GM23248 (cell line): ENCODE measurements around the gene GSE1. TPM values are rescaled to one million over a fixed set of nuclear protein-coding genes. Genes with fewer than 3 reads are reported as not detected.

Experiments
- DNase-seq: peaks from one replicate; pipeline ENCODE4 v3.0.0-alpha.2; 2015
- H2AFZ ChIP-seq: fragments of 200-600 bp; sonication (generic); 2 replicates; pipeline ENCODE4 v1.6.1; 2016; ENCODE audit warnings: antibody characterized with exemption
- H3F3A ChIP-seq: fragments of 200-600 bp; sonication (generic); 2 replicates; pipeline ENCODE4 v1.6.1; 2016; ENCODE audit warnings: mild to moderate bottlenecking, antibody characterized with exemption, mixed run types; ENCODE audit not compliant: insufficient read depth
- H3K27ac ChIP-seq: fragments of 200-600 bp; sonication (generic); 2 replicates; pipeline ENCODE4 v1.5.1; 2016; ENCODE audit warnings: mild to moderate bottlenecking
- H3K27me3 ChIP-seq: fragments of 200-600 bp; sonication (generic); replicated peaks from 2 replicates; pipeline ENCODE4 v1.6.1; 2016; ENCODE audit warnings: mild to moderate bottlenecking; ENCODE audit not compliant: insufficient read depth
- H3K36me3 ChIP-seq: fragments of 200-600 bp; sonication (generic); 2 replicates; pipeline ENCODE4 v1.6.1; 2016; ENCODE audit warnings: low read depth, mild to moderate bottlenecking
- H3K4me1 ChIP-seq: fragments of 200-600 bp; sonication (generic); 2 replicates; pipeline ENCODE4 v1.6.1; 2016; ENCODE audit warnings: mild to moderate bottlenecking; ENCODE audit not compliant: insufficient read depth
- H3K4me2 ChIP-seq: fragments of 200-600 bp; sonication (generic); one replicate; pipeline ENCODE4 v1.6.1; 2016; ENCODE audit warnings: mild to moderate bottlenecking; ENCODE audit not compliant: unreplicated experiment
- H3K4me3 ChIP-seq: fragments of 200-600 bp; sonication (generic); 2 replicates; pipeline ENCODE4 v1.5.1; 2016; ENCODE audit warnings: mild to moderate bottlenecking
- H3K79me2 ChIP-seq: fragments of 200-600 bp; sonication (generic); 2 replicates; pipeline ENCODE4 v1.6.1; 2016; ENCODE audit warnings: mild to moderate bottlenecking; ENCODE audit not compliant: insufficient read depth
- H3K9ac ChIP-seq: fragments of 200-600 bp; sonication (generic); 2 replicates; pipeline ENCODE4 v1.6.1; 2016; ENCODE audit warnings: mild to moderate bottlenecking
- H3K9me2 ChIP-seq: fragments of 200-600 bp; sonication (generic); 2 replicates; pipeline ENCODE4 v1.6.1; 2016; ENCODE audit warnings: mixed run types, mild to moderate bottlenecking, moderate library complexity; ENCODE audit not compliant: insufficient read depth
- H3K9me3 ChIP-seq: fragments of 200-600 bp; sonication (generic); one replicate; pipeline ENCODE4 v1.6.1; 2017; ENCODE audit warnings: low read depth
- H4K20me1 ChIP-seq: fragments of 200-600 bp; sonication (generic); 2 replicates; pipeline ENCODE4 v1.6.0; 2016; ENCODE audit not compliant: insufficient read depth
- EZH2 ChIP-seq: fragments of 200-600 bp; sonication (generic); IDR thresholded peaks from 2 replicates; pipeline ENCODE4 v1.6.1; 2018; ENCODE audit warnings: antibody characterized with exemption, mild to moderate bottlenecking; ENCODE audit not compliant: insufficient read depth, poor library complexity, severe bottlenecking
- EZH2phosphoT487 ChIP-seq: fragments of 200-600 bp; sonication (generic); IDR thresholded peaks from 2 replicates; pipeline ENCODE4 v1.6.1; 2018; ENCODE audit warnings: antibody characterized with exemption, moderate library complexity, mild to moderate bottlenecking, low read depth; ENCODE audit not compliant: insufficient read depth
- WGBS, 2 experiments: methylation state at CpG; one replicate each; pipeline ENCODE4 v1.1.6; 2015 to 2017; ENCODE audit warnings: low lambda C conversion rate in 2 of 2, low coverage in 1 of 2; ENCODE audit errors: missing lambda C conversion rate in 2 of 2; 5-methylcytosine and 5-hydroxymethylcytosine counted together
- in situ Hi-C: fragments of 300-500 bp; cut with MboI; formaldehyde crosslinking; loops from 2 replicates; pipeline ENCODE4 v1.15.0; 2020
- polyA plus RNA-seq: library from polyadenylated mRNA; unstranded; fragments of >200 nt; fragmentation: Nextera tagmentation; extraction: Ambion mirVana; gene quantifications from 2 replicates; pipeline ENCODE4 v1.2.1, GENCODE V29; 2016
- total RNA-seq: library from RNA; depleted of rRNA; stranded (reverse); fragments of >200 nt; shearing (Covaris generic); gene quantifications from 2 replicates; pipeline ENCODE4 v1.2.3, GENCODE V29; 2014

Gene GSE1
- total and polyA plus RNA-seq, 2 experiments from 2014 or later: 11.6 to 35.1 TPM

DNA sequence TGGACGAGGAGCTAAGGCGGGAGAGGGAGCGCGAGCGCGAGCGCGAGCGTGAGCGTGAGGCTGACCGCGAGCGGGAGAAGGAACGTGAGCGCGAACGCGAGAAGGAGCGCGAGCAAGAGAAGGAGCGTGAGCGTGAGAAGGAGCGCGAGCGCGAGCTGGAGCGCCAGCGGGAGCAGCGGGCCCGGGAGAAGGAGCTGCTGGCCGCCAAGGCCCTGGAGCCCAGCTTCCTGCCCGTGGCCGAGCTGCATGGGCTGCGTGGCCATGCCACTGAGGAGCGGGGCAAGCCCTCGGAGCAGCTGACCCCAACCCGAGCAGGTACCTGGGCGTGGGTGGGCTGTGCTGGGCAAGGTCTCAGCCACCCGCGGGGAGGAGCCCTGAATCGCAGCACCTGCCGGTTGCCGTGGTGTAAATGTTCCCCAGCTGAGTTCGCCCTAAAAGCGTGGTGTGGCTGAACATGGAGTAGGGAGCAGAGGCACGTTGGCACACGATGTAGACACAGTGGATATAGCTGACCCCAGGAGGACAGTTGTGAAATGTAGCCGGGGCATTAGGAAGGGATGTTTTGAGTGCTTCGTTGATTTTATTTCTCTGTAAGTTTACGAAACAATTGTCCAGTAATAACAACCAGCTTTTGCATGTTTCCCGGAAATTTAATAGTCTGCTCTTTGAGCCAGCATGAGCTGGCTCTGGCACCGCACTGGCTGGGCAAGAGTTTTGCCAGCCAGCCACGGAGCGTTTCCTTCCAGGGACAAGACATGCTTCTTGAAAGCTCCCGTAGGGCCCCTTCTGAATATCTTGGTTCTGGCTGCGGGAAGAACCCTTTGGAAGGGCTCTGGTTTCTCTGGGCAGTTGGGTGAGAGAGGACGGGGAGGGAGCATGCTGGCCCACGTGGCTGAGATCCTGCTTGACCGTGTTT, 43.5 kb downstream of the GSE1 start:
- no peaks in the 10 kb centered on the region for H3K9me2 ChIP-seq
- H3K4me2 ChIP-seq: no peak overlapping the region
- WGBS, 2 experiments: 84% methylated on average over 56 to 58 of the region's 59 CpGs
- H3K9me3 ChIP-seq: no peaks in the 10 kb centered on the region
- H3F3A ChIP-seq: peaks cover 8% of the 10 kb centered on the region; the same call in 1 of the 2 replicates
- TF ChIP-seq EZH2phosphoT487 (no peak), EZH2 (no peak)
- no peak overlapping the region for H3K9ac ChIP-seq
- H3K27ac ChIP-seq: no peak overlapping the region
- DNase-seq: no peak
- H3K4me3 ChIP-seq: no peak overlapping the region
- H3K79me2 ChIP-seq: no peaks in the 10 kb centered on the region
- H2AFZ ChIP-seq: no peak overlapping the region
- H3K4me1 ChIP-seq: peaks cover 6% of the 10 kb centered on the region; the same call in 1 of the 2 replicates
- H3K27me3 ChIP-seq: no peaks in the 10 kb centered on the region
- H3K36me3 ChIP-seq: peaks cover 9% of the 10 kb centered on the region; the same call in 1 of the 2 replicates
- in situ Hi-C loops: no loop called here
- H4K20me1 ChIP-seq: no peaks in the 10 kb centered on the region

DNA sequence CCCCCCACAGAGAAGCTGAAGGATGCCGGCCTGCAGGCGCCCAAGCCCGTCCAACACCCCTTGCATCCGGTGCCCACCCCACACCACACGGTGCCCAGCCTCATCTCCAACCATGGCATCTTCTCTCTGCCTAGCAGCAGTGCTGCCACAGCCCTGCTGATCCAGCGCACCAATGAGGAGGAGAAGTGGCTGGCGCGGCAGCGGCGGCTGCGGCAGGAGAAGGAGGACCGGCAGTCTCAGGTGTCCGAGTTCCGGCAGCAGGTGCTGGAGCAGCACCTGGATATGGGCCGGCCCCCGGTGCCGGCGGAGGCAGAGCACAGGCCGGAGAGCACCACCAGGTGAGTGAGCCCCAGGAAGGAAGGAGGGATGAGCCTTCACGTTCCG, 44.1 kb downstream of the GSE1 start:
- Histone ChIP-seq H3K9me3 (no peaks in the 10 kb centered on the region), H3F3A (peaks cover 8% of the 10 kb centered on the region; the same call in 1 of the 2 replicates), H3K27ac (no peak overlapping the region), H3K4me1 (peaks cover 6% of the 10 kb centered on the region; the same call in 1 of the 2 replicates), H3K4me2 (no peak overlapping the region), H4K20me1 (no peaks in the 10 kb centered on the region), H3K27me3 (no peaks in the 10 kb centered on the region), H3K9ac (no peak overlapping the region), H3K79me2 (no peaks in the 10 kb centered on the region), H3K9me2 (no peaks in the 10 kb centered on the region), H2AFZ (no peak overlapping the region), H3K4me3 (no peak overlapping the region), H3K36me3 (peaks cover 9% of the 10 kb centered on the region; the same call in 1 of the 2 replicates)
- 91 to 96% methylated on average over 21 of the region's 21 CpGs for WGBS, 2 experiments
- TF ChIP-seq EZH2phosphoT487: no peak
- TF ChIP-seq EZH2: no peak
- in situ Hi-C loops: no loop called here
- no peak for DNase-seq

DNA sequence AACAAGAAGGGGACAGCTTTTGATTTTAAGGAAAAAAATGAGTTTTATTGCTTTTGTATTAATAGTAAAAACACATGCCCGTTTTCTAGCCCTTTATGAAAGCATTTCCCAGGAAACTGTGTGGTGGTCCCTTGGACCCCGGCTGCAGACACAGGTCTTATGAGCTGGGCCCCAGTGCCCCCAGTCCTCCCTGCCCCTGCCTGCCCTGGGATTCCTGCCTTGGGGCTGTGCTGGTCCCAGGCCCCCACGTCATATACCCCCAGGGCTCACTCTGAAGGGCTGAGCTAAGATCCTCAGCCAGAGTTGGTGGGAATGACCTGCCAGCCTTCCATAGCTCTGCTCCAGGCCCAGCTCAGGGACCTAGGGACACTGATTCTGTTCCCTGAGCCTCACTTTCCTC, 44.9 kb downstream of the GSE1 start:
- peaks cover 6% of the 10 kb centered on the region; the same call in 1 of the 2 replicates for H3K4me1 ChIP-seq
- H3K9me2 ChIP-seq: no peaks in the 10 kb centered on the region
- H3F3A ChIP-seq: peaks cover 8% of the 10 kb centered on the region; the same call in 1 of the 2 replicates
- H3K79me2 ChIP-seq: no peaks in the 10 kb centered on the region
- H3K27ac ChIP-seq: no peak overlapping the region
- no peak for DNase-seq
- H3K4me3 ChIP-seq: no peak overlapping the region
- peaks cover 9% of the 10 kb centered on the region; the same call in 1 of the 2 replicates for H3K36me3 ChIP-seq
- H3K9me3 ChIP-seq: no peaks in the 10 kb centered on the region
- no peak overlapping the region for H2AFZ ChIP-seq
- WGBS, 2 experiments: 95 to 98% methylated on average over 3 of the region's 3 CpGs
- TF ChIP-seq EZH2 (no peak), EZH2phosphoT487 (no peak)
- H3K9ac ChIP-seq: no peak overlapping the region
- in situ Hi-C loops: no loop called here
- no peaks in the 10 kb centered on the region for H3K27me3 ChIP-seq
- no peaks in the 10 kb centered on the region for H4K20me1 ChIP-seq
- no peak overlapping the region for H3K4me2 ChIP-seq

DNA sequence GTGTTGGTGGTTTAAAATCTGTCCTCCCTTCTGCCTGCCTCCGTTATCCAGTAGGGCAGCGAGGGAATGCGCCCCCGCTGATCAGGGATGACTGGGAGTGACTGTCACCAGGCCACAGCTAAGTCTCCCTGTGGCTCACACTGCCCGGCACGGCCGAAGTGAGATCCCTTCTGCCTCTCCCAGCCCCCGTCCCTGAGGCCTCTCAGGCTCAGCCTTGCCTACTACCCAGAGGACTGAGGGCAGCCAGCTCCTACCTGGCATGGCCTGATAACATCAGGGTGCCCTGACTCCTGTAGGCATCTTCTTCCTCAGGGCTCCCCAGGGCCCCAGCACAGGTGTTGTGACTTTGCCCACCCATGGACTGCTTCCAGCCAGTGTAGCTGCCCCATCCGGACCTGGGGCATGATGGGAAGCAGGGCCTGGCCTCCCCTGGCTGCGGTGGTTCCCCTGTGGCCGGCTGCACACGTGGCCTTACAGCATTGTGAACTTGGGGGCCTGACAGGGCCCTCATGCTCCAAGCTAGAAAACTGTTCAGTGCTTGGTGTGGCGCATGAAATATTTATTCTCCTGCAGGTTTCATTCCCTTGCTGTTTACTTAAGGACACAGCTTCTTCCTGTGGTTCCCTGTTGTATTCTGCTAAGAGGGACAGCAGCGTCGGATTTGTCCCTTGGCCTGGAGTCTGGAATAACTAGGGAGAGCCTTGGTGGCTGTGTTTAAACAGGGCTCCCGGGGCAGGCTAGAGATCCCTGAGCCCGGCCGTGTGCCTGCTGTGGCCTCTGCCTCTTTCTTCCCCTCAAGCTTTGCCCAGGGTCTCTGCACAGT, 45.6 kb downstream of the GSE1 start:
- Histone ChIP-seq H3K27ac (no peak overlapping the region), H3K79me2 (no peaks in the 10 kb centered on the region), H3K36me3 (peaks cover 9% of the 10 kb centered on the region; the same call in 1 of the 2 replicates), H3K9me2 (no peaks in the 10 kb centered on the region), H3K9me3 (no peaks in the 10 kb centered on the region), H3K9ac (no peak overlapping the region), H3K4me3 (no peak overlapping the region), H3K27me3 (no peaks in the 10 kb centered on the region), H3K4me2 (no peak overlapping the region), H3F3A (peaks cover 4% of the 10 kb centered on the region; the same call in 1 of the 2 replicates), H2AFZ (no peak overlapping the region), H4K20me1 (no peaks in the 10 kb centered on the region), H3K4me1 (0 out of 2 replicates have a peak, but pooled peaks cover under 1% of the 10 kb centered on the region)
- no peak for DNase-seq
- no peak for TF ChIP-seq EZH2phosphoT487
- no peak for TF ChIP-seq EZH2
- in situ Hi-C loops: no loop called here
- 92 to 96% methylated on average over 18 of the region's 18 CpGs for WGBS, 2 experiments
